Measurements from ENCODE around the gene SYK.

SYK gene

DNA sequence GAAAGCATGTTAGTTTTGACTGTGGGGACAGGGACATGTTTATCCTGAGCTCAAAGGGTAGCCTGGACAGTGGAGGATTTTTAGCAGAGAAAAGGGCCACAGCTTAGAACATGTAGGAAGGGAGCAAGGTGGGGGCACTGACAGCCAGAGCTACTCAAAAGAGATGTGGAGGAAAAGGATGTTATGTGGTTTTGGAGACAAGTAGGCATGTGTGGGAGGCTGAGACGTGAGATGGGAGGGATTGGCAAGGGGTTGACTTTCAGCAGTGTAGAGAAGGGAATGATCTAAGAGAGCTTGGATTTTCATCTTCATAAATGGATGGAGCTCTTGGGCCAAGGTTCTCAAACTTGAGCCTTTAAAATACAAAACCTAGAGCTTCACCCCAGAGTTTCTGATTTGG is 24.0 kb downstream of the SYK start:
- DNase-seq, result no peak

DNA sequence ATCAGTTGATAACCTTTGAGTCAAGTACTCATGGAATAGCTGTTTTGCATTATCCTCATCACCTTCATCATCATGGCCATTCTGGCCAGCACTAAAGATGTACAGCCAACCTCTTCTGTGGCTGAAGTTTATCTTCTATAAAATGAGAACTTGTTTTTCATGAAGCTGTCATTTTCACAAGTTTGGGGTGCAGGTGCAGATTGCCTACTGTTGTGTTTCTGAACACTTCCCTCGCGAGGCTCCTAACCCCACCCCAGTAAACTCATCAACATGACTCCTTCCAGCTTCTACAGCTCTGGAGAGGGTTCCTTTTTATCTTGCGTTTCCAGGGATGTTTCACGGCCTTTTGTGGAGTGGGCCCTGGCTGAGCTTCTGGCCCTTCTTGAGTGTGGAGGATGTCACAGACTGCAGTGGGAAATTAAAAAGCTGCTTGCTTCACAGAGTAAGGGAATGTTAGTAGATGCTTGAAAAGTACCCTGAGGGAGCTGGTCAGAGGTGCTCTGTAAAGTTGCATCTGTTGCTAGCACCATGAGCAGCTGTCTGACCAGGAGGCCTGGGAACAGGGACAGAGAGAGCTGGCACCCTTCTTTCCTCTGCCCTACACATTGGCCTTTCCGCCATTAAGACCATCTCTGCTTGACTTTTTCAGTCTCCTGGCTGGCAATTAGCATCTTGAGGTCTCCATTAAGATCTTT is 24.9 kb downstream of the SYK start:
- no peak for DNase-seq

DNA sequence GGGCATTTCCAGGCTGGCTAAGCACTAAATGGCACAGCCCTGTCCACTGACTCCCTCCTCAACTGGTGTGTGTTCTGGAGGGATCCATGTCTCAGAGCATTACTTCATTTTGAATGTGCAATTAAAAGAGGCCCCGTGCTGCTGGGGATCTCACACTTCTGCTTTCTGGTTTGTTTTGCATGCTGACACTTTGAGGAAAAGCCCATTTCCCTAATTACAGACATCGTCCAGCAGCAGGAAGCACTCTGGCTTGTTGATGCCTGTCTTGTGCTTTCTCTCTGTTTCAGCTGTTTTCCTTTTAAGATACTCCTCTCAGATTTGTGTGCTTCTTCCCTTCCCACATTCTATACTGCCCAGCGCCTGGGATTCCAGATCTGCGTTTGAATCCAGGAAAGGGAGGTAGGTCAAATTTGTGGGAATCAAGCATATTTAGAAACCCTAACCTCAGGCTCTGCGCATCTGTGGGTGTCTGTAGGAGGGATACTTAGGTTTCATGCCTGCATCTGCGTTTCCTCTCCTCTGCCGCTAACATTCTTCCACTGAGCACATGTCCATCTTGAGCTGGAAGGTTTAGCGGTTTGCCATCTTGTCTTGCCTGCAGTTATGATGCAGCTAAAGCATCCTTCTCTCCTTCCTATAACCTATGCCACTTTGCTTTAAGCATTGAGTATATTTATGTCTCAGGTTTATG is 25.7 kb downstream of the SYK start:
- no peak for DNase-seq

DNA sequence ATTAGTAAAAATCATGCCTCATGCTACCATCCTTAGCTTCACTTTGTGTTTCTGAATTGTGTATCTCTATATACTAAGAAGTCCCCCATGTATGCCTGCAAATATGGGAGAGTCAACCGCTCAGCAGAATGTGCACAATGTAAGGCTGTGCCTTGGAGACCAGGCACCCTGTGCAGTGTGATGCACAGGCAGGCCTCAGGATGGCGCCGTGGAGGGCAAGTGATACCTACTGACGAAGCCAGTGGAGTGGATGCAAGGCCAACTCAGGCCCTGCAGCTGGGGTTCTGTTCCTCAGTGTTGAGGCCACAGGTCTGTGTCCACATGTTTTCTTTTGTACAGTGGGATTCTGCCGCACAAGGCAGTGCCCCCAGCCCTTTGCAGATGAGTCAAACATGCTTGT is 28.4 kb downstream of the SYK start:
- no peak for DNase-seq

DNA sequence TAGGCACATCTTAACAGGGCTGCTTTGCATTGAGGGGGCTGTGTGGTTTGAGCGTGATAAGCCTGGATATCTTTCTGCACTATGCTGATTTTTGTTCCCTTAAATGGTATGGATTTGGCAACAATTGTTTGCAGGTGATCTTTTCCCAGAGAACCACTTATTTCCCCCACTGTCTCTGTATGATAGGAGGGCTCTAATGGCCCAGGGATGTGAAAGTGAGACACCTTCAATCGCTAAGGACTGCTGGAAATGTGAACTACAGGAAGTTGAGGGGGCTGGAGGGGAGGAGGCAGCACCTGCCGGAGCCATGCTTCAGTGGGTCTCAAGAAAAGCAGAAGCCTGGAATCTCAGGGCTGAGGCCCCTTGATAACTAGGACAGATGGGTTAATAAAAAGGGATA is 29.4 kb downstream of the SYK start:
- DNase-seq, result no peak

DNA sequence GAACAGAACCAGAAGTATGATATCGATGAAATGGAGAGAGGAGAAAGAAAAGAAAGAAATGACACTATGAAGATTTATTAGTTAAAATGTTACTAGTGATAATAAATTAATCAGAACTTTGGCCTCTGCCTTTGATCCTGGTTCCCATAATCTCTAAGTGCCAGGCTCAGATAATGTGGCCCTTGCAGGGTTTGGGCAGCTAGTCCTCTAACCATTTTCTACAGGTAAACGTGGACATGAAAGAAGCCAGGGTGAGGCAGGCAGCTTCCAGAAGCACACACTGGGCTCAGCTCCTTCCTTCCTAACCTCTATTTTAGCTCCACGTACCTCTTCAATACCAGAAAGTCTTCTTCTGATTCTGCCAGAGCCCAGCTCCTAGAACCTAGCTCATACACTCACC is 30.6 kb downstream of the SYK start:
- no peak for DNase-seq

DNA sequence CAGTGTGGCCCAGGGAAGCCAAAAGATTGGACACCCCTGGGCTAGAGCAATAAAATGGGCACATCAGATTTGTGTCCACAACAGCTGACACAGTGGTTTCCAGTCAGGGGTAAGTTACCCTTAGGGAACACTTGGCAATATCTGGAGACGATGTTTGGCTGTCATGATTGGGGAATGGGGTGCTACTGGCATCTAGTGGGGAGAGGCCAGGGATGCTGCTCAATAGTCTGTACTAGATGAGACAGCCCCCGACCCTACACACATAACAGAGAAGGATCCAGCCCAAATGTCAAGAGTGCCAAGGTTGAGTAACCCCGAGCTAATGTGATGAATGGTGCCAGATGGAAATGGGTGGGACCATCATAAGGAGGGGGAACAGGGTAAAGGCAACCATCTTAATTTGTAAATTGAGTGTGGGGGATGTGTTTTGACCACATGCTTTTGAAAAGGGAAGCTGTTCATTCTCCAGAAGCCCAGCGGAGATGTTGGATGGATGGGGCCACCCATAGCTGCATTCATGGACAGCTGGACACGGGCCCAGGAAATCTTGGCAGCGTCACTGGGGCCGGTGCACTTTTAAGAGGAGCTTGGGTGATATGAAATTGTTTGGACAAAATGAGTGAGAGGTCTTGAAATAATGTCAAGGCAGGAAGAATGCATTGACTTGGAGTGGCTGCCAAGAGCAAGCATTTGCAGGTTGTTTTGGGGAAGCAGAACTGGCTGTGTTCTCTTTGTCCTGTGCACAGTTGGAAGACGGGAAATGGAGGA is 33.4 kb downstream of the SYK start:
- DNase-seq, result peak in 1 of 14 donors; percentile 16

DNA sequence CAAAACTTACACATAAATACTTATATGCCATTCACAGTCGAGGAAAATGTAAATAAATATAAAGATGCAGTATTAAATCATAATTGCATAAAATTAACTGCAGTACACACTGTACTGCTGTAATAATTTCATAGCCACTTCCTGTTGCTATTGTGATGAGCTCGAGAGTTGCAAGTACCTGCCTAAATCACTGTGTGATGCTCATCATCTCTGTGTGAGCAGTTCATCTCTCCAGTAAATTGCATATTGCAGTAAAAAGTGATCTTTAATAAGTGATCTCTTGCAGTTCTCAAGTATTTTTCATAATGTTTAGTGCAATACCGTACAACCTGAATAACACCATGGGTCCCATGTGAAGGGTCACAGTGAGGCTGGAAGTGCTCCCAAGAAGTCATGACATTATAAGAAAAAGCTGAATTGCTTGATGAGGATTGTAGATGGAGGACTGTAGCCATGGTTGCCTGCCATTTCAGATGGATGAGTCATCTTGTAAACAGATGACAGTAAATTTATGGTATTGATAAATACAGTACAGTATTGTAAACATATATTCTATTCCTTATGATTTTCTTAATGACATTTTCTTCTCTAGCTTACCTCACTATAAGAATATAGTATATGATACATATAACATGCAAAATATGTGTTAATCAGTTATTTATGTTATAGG is 34.9 kb downstream of the SYK start:
- no peak for DNase-seq

DNA sequence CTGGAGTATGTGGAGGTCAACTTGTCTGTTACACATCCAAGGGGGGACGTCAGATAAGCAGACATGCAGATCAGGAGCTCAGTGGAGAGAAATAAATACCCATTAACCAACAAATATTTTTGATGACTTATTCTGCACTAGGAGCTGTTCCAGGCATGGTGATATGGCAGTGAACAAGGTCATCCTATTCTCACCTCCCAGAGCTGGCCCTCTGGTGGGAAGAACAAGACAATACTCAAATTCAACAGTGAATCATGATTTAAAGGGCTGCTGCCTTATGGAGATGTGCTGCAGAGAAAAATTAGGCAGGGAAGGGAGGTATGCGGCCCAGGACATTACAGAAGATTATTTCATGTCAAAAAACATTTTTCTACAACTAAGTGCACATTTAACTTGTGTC is 36.5 kb downstream of the SYK start:
- DNase-seq, result no peak

DNA sequence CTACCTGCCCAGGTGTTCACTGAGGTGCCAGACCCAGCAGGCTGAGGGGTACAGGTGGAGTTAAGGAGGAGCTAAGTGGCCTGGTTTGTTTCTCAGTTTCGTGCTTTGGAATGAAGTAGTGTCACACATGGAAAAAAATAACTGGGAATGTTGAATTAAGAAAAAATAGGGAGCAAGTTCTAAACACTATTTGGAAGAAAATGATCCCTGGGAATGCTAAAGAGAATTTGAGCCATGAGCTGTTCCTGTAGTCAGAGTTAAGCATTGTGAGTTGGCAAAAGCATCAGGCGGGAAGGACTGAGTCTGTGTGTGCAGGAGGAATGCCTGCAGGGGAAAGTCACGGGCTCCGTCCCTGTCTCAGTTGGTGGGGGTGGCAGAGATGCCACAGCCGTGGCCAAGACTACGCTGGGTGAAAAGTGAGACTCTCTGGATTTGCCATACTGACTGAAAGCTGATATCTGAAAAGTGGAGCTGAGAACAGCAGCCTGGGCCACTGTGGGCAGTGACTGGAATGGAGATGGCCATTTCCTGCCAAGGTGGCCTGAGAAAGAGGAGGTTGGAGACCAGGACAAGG is 37.0 kb downstream of the SYK start:
- no peak for DNase-seq

DNA sequence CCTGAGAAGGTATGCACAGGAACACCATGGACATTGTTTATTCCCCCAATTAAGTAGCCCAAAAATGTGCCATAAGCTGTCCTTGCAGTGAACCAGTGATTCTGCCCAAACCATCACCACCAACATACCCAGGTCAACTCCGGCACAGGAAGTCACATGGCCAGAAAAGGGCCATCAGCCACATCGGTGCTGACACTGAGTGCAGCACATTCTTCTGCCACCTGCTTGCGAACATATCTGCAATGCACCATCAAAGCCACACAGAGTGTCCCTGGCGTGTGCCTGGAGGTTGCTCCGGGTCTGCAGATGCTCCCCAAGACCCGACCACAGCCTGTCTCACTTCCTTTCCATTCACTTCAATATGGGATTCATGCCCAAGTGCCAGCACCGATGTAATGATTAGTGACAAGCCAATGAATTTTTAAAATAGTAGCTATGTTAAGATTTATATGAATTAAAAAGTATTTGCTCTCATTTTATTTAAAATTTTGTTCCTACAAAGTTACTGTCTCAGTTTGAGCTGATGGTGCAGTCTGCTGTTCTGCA is 37.6 kb downstream of the SYK start:
- no peak for DNase-seq

DNA sequence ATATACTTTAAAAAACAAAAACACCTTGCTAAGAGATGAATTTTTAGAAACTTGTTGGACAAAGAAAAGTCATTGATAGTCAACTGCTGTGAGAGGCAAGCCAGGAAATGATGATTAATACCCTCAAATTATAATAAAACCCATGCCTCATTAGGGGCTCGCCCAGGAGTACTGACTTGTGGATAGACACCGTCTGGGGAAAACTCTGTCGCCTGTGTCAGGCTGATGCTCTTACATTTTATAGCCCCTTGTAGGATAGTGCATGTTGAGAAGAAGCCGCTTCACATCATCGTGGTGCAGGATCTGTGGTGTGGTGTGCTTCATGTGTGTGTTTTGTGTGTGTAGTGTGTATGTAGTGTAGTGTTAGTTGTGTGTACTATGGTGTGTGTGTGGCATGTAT is 39.1 kb downstream of the SYK start:
- no peak for DNase-seq

DNA sequence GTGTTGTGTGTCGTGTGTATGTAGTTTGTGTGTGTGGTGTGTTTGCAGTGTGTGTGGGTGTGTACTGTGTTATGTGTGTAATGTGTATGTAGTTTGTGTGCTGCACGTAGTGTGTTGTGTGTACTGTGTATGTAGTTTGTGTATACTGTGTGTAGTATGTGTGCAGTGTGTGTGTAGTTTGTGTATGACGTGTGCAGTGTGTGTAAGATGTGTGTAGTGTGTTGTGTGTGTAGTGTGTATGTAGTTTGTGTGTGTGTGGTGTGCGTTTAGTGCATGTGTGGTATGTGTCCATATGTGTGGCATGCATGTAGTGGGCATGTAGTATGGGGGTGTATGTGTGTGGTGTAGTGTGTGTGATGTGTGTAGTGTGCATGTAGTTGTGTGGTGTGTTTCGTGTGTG is 39.6 kb downstream of the SYK start:
- no peak for DNase-seq

DNA sequence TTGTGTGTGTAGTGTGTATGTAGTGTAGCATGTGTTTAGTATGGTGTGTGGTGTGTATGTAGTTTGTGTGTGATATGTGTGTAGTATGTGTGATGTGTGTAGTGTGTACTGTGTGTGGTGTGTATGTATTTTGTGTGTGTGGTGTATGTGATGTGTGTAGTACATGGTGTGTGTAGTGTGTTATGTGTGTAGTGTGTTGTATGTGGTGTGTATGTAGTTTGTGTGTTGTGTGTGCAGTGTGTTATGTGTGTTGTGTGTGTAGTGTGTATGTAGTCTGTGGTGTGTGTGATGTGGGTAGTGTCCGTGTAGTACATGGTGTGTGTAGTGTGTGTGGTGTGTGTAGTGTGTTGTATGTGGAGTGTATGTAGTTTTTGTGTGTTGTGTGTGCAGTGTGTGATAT is 40.0 kb downstream of the SYK start:
- no peak for DNase-seq

DNA sequence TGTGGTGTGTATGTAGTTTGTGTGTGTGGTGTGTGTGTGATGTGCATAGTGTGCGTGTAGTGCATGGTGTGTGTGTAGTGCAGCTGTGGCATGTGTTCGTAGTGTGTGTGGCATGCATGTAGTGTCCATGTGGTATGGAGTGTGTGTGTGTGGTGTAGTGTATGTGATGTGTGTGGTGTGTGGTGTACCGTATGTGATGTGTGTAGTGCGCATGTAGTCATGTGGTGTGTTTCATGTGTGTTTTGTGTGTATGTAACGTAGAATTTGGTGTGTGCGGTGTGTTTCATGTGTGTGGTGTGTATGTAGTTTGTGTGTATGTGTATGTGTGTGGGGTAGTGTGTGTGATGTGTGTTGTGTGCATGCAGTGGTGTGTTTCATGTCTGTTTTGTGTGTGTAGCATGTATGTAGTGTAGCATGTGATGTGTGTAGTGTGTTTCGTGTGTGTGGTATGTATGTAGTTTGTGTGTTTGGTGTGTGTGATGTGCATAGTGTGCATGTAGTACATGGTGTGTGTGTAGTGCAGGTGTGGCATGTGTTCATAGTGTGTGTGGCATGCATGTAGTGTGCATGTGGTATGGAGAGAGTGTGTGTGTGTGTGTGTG is 40.7 kb downstream of the SYK start:
- no peak for DNase-seq

DNA sequence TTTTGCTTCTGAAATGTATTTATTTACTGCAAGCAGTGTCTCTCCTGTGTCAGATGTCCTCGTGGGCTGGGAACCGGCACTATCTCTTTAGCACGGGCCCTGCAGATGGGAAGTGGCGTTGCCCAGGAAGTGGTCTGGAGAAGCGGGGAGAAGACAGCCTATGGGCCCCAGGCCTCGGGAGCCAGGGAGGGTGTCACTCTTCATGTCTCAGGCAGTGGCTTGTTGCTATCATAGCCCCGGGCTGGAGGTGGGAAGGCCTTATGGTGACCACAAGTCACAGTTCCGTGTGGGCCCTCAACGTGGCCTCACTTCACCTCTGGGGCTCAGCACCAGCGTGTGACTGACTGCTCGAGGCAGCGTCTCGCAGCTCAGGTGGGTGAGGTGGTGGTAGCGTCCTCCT is 41.4 kb downstream of the SYK start:
- DNase-seq, result peak in 1 of 14 donors; percentile 9

DNA sequence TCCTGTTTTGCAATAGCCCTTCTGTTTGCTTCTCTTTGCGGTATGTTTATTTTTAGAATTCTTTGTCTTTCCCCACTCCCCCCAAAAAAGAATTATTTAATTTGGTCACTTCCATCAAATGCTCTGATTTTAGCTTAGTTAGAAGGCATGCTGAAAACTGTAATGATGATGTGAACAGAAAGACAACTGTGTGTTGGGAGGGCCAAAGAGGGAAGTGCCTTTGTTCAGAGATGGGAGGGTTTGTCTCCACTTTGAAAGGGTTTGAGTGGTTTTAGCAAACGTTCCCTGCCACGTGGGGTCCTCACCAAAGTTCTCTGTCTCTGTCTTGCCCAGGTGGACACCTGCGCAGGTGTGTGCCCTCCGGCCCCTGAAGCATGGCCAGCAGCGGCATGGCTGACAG is 41.9 kb downstream of the SYK start:
- no peak for DNase-seq

DNA sequence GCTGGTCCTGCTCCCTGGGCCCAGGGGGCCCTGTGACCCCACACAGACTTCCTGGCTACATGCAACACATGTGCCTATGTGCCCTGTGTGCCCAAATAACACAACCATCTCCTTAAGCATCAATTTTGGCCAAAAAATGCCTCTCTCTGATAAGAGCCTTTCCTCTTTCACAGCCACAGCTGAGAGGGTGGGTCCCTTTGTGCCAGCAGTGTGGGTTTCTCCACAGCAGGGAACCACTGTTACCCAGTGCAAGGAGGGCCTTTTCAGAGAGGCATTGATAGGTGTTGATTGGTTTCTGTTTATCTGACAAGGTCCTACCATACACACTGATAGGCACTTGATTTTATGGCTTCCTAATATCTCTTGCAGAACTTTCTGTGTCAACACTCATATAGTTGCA is 42.7 kb downstream of the SYK start:
- DNase-seq, result no peak

DNA sequence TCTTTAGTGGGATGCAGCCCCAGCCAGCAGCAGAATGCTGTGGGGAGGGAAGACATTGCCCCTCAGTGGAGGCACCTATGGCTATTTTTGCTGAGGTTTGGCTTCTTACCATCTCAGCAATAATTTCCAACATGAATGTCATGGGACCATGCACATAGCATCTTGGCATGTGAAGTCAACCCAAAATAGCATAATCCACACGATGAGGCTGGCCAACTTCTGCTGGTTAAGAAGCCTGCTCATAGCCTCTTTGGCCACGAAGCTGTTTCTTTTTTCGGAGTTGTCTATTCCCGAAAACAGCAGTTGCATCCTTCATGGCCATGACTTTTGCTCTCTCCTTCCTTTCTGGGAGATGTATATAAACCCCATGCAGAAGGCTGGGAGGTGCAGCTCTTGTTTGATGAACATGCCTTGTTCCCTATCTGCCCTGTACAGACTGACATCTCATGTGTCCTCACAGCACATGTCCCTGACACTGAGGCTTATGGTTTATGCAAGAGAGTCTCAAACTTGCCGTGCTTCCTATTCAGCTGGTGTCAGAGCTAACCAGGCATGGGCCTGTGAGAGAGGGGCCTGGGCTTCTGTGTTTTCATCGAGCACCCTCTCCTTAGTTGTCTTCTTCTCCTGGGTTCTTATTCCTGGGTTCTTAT is 45.3 kb downstream of the SYK start:
- no peak for DNase-seq

DNA sequence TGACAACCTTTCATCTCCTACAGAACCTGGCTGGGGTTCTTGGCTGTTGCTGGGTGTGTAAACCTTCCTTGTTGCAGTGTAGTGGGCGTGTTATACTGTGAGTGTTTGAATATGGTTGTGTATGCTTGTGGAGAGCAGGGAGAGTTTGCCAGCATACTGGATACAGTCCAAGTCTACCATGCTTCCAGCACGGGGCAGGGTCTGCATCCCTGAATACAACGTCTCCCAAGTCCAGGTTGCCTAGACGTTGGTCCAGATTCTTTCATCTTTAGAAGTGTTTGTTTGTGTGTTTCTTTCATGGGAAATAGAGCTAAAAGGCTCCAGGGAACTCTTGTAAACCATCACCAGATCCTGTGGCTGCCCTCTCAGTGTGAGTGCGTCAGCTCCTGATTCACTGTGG is 46.4 kb downstream of the SYK start:
- DNase-seq, result no peak

DNA sequence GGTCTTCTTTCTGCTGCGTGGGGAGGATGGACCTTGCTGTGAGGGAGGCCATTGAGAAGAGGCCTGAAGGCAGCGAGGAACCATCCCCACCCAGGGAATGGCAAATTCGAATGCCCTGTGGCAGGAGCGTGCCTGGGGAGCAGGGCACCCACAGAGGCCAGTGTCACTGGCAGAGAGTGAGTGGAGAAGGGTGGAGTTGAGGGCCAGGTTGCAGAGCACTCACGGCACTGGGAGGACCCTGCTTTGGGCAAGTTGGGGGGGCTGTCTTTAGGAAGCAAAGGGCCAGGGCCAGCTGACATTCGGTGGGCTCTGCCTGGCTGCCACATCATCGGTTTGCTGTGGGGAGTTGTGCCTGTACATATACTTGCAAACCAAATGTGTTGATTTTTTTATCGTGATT is 47.2 kb downstream of the SYK start:
- no peak for DNase-seq

DNA sequence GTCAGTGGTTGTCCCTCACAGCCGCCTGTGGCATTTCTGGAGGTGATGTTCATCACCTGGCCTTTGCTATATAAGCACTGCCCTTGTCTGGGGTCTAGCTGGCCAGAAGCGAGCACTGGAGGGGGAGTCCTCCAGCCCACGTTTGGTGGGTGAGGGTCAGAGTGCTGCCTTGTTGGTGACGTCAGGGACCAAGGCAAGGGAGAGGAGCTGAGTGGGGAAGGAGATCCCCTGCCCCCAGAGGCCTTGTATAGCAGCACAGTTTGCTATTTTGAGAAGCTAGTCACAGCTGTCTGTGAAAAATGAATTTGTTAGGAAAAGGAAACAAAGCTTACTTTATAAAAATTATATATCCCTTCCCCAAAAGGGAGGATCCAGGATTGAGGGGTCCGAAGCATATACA is 49.8 kb downstream of the SYK start:
- DNase-seq, result no peak

Measured in C1 segment of cervical spinal cord (tissue), 14 donors.